ENCODE measurements around the gene POLR3H. TPM values are rescaled to one million over a fixed set of nuclear protein-coding genes. Genes with fewer than 3 reads are reported as not detected.
A peak's percentile ranks its signal among the peaks of the same experiment; 100 is the strongest.

Gene POLR3H
- total and polyA plus RNA-seq, 10 of the 15 experiments (the other 5 are each of a cell fraction or from before 2014, with no cell fraction given), result 3.5 to 62.7 (median 24.6) TPM

GRCh38 chr22:41501209-41501608 lies 43.1 kb downstream of the POLR3H start:
- Histone ChIP-seq H3K27me3 (replicated peaks in 1 of 2; ENCODE audit: control insufficient read depth in 2 of 2, insufficient read depth in 2 of 2, low read length in 1 of 2) (no peaks in the 10 kb centered on the region), H4K20me1 (ENCODE audit: control insufficient read depth, insufficient read depth) (no peaks in the 10 kb centered on the region), H3K9me3 (replicated peaks; ENCODE audit: control insufficient read depth, insufficient read depth, low read length) (no peaks in the 10 kb centered on the region), H3K36me3 (ENCODE audit: control insufficient read depth in 2 of 2, insufficient read depth in 2 of 2, low read length in 1 of 2) (peaks cover 14 to 22% of the 10 kb centered on the region in 2 experiments; a peak in 3 of 4 replicates), H3K4me2 (ENCODE audit: control insufficient read depth, insufficient read depth) (no peak overlapping the region), H2AFZ (ENCODE audit: control insufficient read depth, low read depth, low read length) (no peak overlapping the region), H3K9ac (ENCODE audit: control insufficient read depth, insufficient read depth, low read length) (no peak overlapping the region), H3K4me3 (no peak overlapping the region), H3K4me1 (ENCODE audit: control insufficient read depth, insufficient read depth, low read length) (no peaks in the 10 kb centered on the region), H3K79me2 (ENCODE audit: control insufficient read depth, insufficient read depth, low read length) (peaks cover 1% of the 10 kb centered on the region), H3K27ac (ENCODE audit: control insufficient read depth, insufficient read depth) (no peak overlapping the region)
- FAIRE-seq (no peak), ATAC-seq (peak; percentile 93), DNase-seq (ENCODE audit: low read depth, low spot score) (peak; percentile 27)
- in situ Hi-C loops (cut with MboI) (no loop called here), intact Hi-C loops (cut with micrococcal nuclease; ENCODE audit: unreplicated experiment) (loop anchor here (1.0 to 5.0 kb wide), 3 partner anchors 34 to 97 kb away; partner anchors contain the start of genes ACO2, PHF5A and TOB2)
- BruUV-seq (replicated peaks), result no TSS peak
- ChIA-PET SMC1A (ENCODE audit: uncharacterized antibody, unreplicated experiment) (interaction anchor here (0.7 to 5.4 kb wide), 10 partner anchors 19 to 98 kb away, joined by 3 to 62 read pairs (median 6); partner anchors contain the start of genes ACO2, PHF5A and TOB2), RAD21 (ENCODE audit: unreplicated experiment) (interaction anchor here (0.6 to 4.6 kb wide), 11 partner anchors 12 to 97 kb away, joined by 3 to 60 read pairs (median 5); partner anchors contain the start of genes ACO2, PHF5A and TOB2), POLR2A (interaction anchor here (1.2 to 2.3 kb wide), 3 partner anchors 29 to 55 kb away, joined by 3 to 7 read pairs (median 6); partner anchors contain the start of gene TOB2), CTCF (interaction anchor here (0.7 to 3.3 kb wide), 14 partner anchors 10 to 98 kb away, joined by 3 to 58 read pairs (median 4); partner anchors contain the start of genes ACO2, PHF5A and TOB2)
- 75% methylated on average over 5 of the region's 5 CpGs for WGBS (ENCODE audit: insufficient coverage, insufficient replicate concordance, low lambda C conversion rate, missing lambda C conversion rate)
- TF ChIP-seq ASH2L (IDR thresholded peaks at IDR 0.05; ENCODE audit: borderline replicate concordance, low read depth) (no peak), MTA3 (IDR thresholded peaks at IDR 0.05; ENCODE audit: borderline replicate concordance, low read length) (no peak), BHLHE40 (IDR thresholded peaks at IDR 0.05; ENCODE audit: borderline replicate concordance in 1 of 2, low read depth in 2 of 2, low read length in 1 of 2) (no peak), STAT3 (IDR thresholded peaks at IDR 0.05; ENCODE audit: low read depth, low read length) (no peak), SIX5 (IDR thresholded peaks at IDR 0.05; ENCODE audit: low read depth, low read length, severe bottlenecking) (no peak), REST (IDR thresholded peaks at IDR 0.05; ENCODE audit: low read depth, low read length) (no peak), NFXL1 (IDR thresholded peaks at IDR 0.05; ENCODE audit: borderline replicate concordance) (no peak), POLR2AphosphoS5 (IDR thresholded peaks at IDR 0.05; ENCODE audit: low read length) (no peak), NR2C2 (IDR thresholded peaks at IDR 0.05; ENCODE audit: borderline replicate concordance, control insufficient read depth, insufficient read length, low read depth) (no peak), MEF2A (IDR thresholded peaks at IDR 0.05; ENCODE audit: insufficient read depth, low read depth, low read length) (no peak), YY1 (IDR thresholded peaks at IDR 0.05; ENCODE audit: low read depth, low read length) (peak; percentile 84)
- TF ChIP-seq, protein P1, sequence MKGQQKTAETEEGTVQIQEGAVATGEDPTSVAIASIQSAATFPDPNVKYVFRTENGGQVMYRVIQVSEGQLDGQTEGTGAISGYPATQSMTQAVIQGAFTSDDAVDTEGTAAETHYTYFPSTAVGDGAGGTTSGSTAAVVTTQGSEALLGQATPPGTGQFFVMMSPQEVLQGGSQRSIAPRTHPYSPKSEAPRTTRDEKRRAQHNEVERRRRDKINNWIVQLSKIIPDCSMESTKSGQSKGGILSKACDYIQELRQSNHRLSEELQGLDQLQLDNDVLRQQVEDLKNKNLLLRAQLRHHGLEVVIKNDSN (IDR thresholded peaks at IDR 0.05; ENCODE audit: borderline replicate concordance, extremely low read length, insufficient read depth, low read depth, low read length), result no peak
- TF ChIP-seq, protein P2, sequence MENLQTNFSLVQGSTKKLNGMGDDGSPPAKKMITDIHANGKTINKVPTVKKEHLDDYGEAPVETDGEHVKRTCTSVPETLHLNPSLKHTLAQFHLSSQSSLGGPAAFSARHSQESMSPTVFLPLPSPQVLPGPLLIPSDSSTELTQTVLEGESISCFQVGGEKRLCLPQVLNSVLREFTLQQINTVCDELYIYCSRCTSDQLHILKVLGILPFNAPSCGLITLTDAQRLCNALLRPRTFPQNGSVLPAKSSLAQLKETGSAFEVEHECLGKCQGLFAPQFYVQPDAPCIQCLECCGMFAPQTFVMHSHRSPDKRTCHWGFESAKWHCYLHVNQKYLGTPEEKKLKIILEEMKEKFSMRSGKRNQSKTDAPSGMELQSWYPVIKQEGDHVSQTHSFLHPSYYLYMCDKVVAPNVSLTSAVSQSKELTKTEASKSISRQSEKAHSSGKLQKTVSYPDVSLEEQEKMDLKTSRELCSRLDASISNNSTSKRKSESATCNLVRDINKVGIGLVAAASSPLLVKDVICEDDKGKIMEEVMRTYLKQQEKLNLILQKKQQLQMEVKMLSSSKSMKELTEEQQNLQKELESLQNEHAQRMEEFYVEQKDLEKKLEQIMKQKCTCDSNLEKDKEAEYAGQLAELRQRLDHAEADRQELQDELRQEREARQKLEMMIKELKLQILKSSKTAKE (IDR thresholded peaks at IDR 0.05; ENCODE audit: low read depth, poor library complexity, severe bottlenecking), result no peak
- TF ChIP-seq, protein P3, sequence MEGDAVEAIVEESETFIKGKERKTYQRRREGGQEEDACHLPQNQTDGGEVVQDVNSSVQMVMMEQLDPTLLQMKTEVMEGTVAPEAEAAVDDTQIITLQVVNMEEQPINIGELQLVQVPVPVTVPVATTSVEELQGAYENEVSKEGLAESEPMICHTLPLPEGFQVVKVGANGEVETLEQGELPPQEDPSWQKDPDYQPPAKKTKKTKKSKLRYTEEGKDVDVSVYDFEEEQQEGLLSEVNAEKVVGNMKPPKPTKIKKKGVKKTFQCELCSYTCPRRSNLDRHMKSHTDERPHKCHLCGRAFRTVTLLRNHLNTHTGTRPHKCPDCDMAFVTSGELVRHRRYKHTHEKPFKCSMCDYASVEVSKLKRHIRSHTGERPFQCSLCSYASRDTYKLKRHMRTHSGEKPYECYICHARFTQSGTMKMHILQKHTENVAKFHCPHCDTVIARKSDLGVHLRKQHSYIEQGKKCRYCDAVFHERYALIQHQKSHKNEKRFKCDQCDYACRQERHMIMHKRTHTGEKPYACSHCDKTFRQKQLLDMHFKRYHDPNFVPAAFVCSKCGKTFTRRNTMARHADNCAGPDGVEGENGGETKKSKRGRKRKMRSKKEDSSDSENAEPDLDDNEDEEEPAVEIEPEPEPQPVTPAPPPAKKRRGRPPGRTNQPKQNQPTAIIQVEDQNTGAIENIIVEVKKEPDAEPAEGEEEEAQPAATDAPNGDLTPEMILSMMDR (IDR thresholded peaks at IDR 0.05 in 2 of 3, conservative IDR thresholded peaks at IDR 0.05 in 1 of 3; ENCODE audit: control insufficient read depth in 2 of 3, extremely low read depth in 1 of 3, insufficient read depth in 1 of 3, low read depth in 3 of 3, low read length in 3 of 3), result peak; percentile 46 to 71 (median 52); a peak in 5 of 6 replicates

All from GM12878 (cell line).